Lung (tissue), 12 donors: ENCODE results near the gene PIGB. TPM values are rescaled to one million over a fixed set of nuclear protein-coding genes. Genes with fewer than 3 reads are reported as not detected.
A peak's percentile ranks its signal among the peaks of the same experiment; 100 is the strongest.
"Not testable (repeated sequence)": the region's sequence is repeated elsewhere in the genome, so short reads cannot be mapped to it uniquely, and the experiment has no call there.

ENCODE experiments used
- ATAC-seq: fragments of 200-7000 bp; cut with Tn5 transposase; one replicate; pipeline ENCODE4 v1.9.1; 2020; ENCODE audit warnings: moderate number of reproducible peaks; ENCODE audit not compliant: insufficient read depth, low FRiP score
- DNase-seq, 3 donors: peaks; one replicate each; pipeline ENCODE4 v3.0.0-alpha.2; 2013 to 2017
- H3K27ac ChIP-seq, 2 donors: one replicate each; pipeline ENCODE4 v1.5.1; 2013; ENCODE audit warnings: mild to moderate bottlenecking in 2 of 2, moderate library complexity in 2 of 2, control low read depth in 1 of 2, inconsistent platforms in 1 of 2, low read depth in 1 of 2, low read length in 1 of 2
- H3K27me3 ChIP-seq, 3 donors: one replicate each; pipeline ENCODE4 v1.5.1; 2013; ENCODE audit warnings: low read length in 2 of 3; ENCODE audit not compliant: control insufficient read depth in 3 of 3, insufficient read depth in 3 of 3
- H3K36me3 ChIP-seq, 4 donors: one replicate each; pipeline ENCODE4 v1.5.1; 2013; ENCODE audit warnings: low read length in 4 of 4, mild to moderate bottlenecking in 1 of 4, moderate library complexity in 1 of 4; ENCODE audit not compliant: control insufficient read depth in 4 of 4, insufficient read depth in 4 of 4
- H3K4me1 ChIP-seq, 5 donors: one replicate each; pipeline ENCODE4 v1.5.1; 2013; ENCODE audit warnings: low read length in 5 of 5, mild to moderate bottlenecking in 2 of 5, moderate library complexity in 1 of 5; ENCODE audit not compliant: control insufficient read depth in 5 of 5, insufficient read depth in 5 of 5
- H3K4me3 ChIP-seq: one replicate; pipeline ENCODE4 v1.5.1; 2013; ENCODE audit warnings: mild to moderate bottlenecking, control low read depth, moderate library complexity
- H3K9ac ChIP-seq, 2 donors: one replicate each; pipeline ENCODE4 v1.5.1; 2013; ENCODE audit warnings: low read length in 2 of 2, control low read depth in 1 of 2; ENCODE audit not compliant: insufficient read depth in 1 of 2
- H3K9me3 ChIP-seq, 4 donors: one replicate each; pipeline ENCODE4 v1.5.1; 2013; ENCODE audit warnings: low read length in 3 of 4, mild to moderate bottlenecking in 1 of 4, moderate library complexity in 1 of 4; ENCODE audit not compliant: control insufficient read depth in 4 of 4, insufficient read depth in 3 of 4
- CTCF ChIP-seq: IDR thresholded peaks from 2 replicates; pipeline ENCODE4 v1.5.1; 2012; ENCODE audit warnings: mild to moderate bottlenecking; ENCODE audit errors: control extremely low read depth, extremely low read depth
- WGBS, 2 donors: extraction: QIAGEN DNeasy Blood & Tissue Kit; methylation state at CpG; one replicate each; pipeline ENCODE4 v1.1.7; 2013; 5-methylcytosine and 5-hydroxymethylcytosine counted together
- polyA plus RNA-seq, 2 donors: library from polyadenylated mRNA; stranded (reverse); fragments of 200-250 nt; gene quantifications; one replicate each; pipeline ENCODE4 v1.2.1, GENCODE V29; 2013
- total RNA-seq, 2 donors: library from RNA; depleted of rRNA in 1 of 2; stranded (reverse); fragments of >200 nt in 1 of 2; gene quantifications; one replicate each; pipeline ENCODE4 v1.2.1, GENCODE V29; 2014 to 2021
- donor health status: control.
- donor health status: control.
- donor health status: Bipolar disorder and iron deficiency.
- donor health status: healthy.
- donor health status: DM: yes; HTN: yes; CAD: no.

PIGB gene
- total and polyA plus RNA-seq, 4 donors = 9.8 to 17.0 (median 12.9) TPM

- 53 to 55% methylated on average over 6 of the region's 6 CpGs for WGBS, 2 donors
- Histone ChIP-seq H3K9me3 (no peaks in the 10 kb centered on the region), H3K27me3 (no peaks in the 10 kb centered on the region), H3K27ac (no peak overlapping the region), H3K36me3 (no peaks in the 10 kb centered on the region), H3K4me3 (no peak overlapping the region), H3K4me1 (peaks cover 0 to 24% (median 12%) of the 10 kb centered on the region in 5 donors), H3K9ac (no peak overlapping the region)
- no peak for TF ChIP-seq CTCF
- DNase-seq (peak; percentile 33 to 70 (median 40)), ATAC-seq (peak; percentile 69)
These were observed 35.5 kb upstream of the PIGB start for GRCh38 chr15:55283379-55284147.

GRCh38 chr15:55284426-55284825, 34.6 kb upstream of the PIGB start:
- no peak for TF ChIP-seq CTCF
- Histone ChIP-seq H3K4me1 (peaks cover 0 to 32% (median 10%) of the 10 kb centered on the region in 5 donors), H3K4me3 (no peak overlapping the region), H3K27me3 (no peaks in the 10 kb centered on the region), H3K9ac (no peak overlapping the region), H3K27ac (no peak overlapping the region), H3K36me3 (no peaks in the 10 kb centered on the region), H3K9me3 (no peaks in the 10 kb centered on the region)
- ATAC-seq (no peak), DNase-seq (peak in 2 of 3 donors; percentile 51 to 75)
- WGBS, 2 donors = 50 to 69% methylated on average over 1 of the region's 1 CpG

GRCh38 chr15:55286442-55287189, 32.4 kb upstream of the PIGB start:
- not testable (repeated sequence) for DNase-seq, H3K4me3 ChIP-seq, H3K27me3 ChIP-seq, ATAC-seq, H3K9me3 ChIP-seq, H3K9ac ChIP-seq, H3K36me3 ChIP-seq, H3K27ac ChIP-seq
- H3K4me1 ChIP-seq = peaks cover 0 to 32% (median 10%) of the 10 kb centered on the region in 5 donors
- 94 to 98% methylated on average over 9 to 10 of the region's 10 CpGs for WGBS, 2 donors
